Epithelial cell of esophagus (primary cell): ENCODE measurements around the gene CIB4.
A peak's percentile ranks its signal among the peaks of the same experiment; 100 is the strongest.

Source experiments
- DNase-seq: peaks from one replicate; pipeline ENCODE4 v3.0.0; 2010; ENCODE audit warnings: low read depth
- H3K4me3 ChIP-seq: 2 replicates; pipeline ENCODE4 v1.5.1; 2011; ENCODE audit warnings: mild to moderate bottlenecking, low read length, control low read depth
- CTCF ChIP-seq: IDR thresholded peaks from 2 replicates; pipeline ENCODE4 v1.5.1; 2011; ENCODE audit warnings: low read depth, mild to moderate bottlenecking, low read length, control low read depth, inconsistent platforms; ENCODE audit not compliant: insufficient read depth; ENCODE audit errors: missing control alignments

The CIB4 gene

GRCh38 chr2:26550276-26551015, 90.7 kb downstream of the CIB4 start:
- DNase-seq = no peak
- no peak overlapping the region for H3K4me3 ChIP-seq
- no peak for TF ChIP-seq CTCF

- DNase-seq = peak; percentile 22
Observed at GRCh38 chr2:26542676-26543505, 98.3 kb downstream of the CIB4 start.

GRCh38 chr2:26542194-26542455, 99.0 kb downstream of the CIB4 start:
- no peak for TF ChIP-seq CTCF
- DNase-seq = no peak
- no peak overlapping the region for H3K4me3 ChIP-seq

More at GRCh38 chr2:26542676-26543505, 98.3 kb downstream of the CIB4 start:
- no peak overlapping the region for H3K4me3 ChIP-seq
- TF ChIP-seq CTCF = no peak

GRCh38 chr2:26541401-26542193, 99.6 kb downstream of the CIB4 start:
- no peak overlapping the region for H3K4me3 ChIP-seq
- no peak for DNase-seq
- TF ChIP-seq CTCF = no peak

GRCh38 chr2:26540961-26541360, 100.2 kb downstream of the CIB4 start:
- no peak for DNase-seq
- no peak for TF ChIP-seq CTCF

GRCh38 chr2:26540306-26540705, 100.9 kb downstream of the CIB4 start:
- DNase-seq = no peak
- TF ChIP-seq CTCF = no peak
- H3K4me3 ChIP-seq = no peak overlapping the region

More at GRCh38 chr2:26540961-26541360, 100.2 kb downstream of the CIB4 start:
- no peak overlapping the region for H3K4me3 ChIP-seq
